Erythroblast (primary cell): Measurements from ENCODE around the gene CERS6.

Experiments used
- GATA1 ChIP-seq: IDR thresholded peaks from 2 replicates; pipeline ENCODE4 v1.6.1; 2011; ENCODE audit warnings: low read depth, mild to moderate bottlenecking, control low read depth, low read length, moderate library complexity
- POLR2A ChIP-seq: IDR thresholded peaks from 2 replicates; pipeline ENCODE4 v1.6.1; 2011; ENCODE audit warnings: mild to moderate bottlenecking, low read length

DNA sequence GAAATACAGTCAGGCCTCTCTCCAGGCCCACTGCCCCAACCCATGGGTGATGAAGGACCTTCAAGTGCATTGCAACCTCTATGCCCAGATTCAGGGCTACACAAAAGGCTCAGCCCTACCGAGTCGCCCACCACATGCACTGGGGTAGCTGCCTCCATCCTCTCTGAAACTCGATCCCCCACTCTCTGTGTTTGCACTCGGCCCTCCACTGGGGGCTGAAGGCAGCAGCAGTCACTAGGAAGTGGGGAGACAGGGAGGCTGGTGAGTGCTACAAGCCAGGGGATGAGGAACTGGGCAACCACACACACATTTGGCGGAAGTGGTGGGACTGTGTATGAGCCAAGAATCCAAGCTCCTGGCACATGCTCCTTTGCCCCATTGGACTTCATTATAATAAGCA, 94.6 kb downstream of the CERS6 start:
- TF ChIP-seq POLR2A (no peak), GATA1 (no peak)
